GM19193 (cell line): ENCODE results near the gene CDC42BPG.

Experiments used
- POLR2A ChIP-seq: IDR thresholded peaks from 4 replicates; pipeline ENCODE4 v1.6.1; 2011; ENCODE audit not compliant: insufficient read depth, insufficient read length; ENCODE audit errors: extremely low read depth

Gene CDC42BPG

GRCh38 chr11:64800303-64801157 lies 43.9 kb downstream of the CDC42BPG start:
- TF ChIP-seq POLR2A: no peak

- TF ChIP-seq POLR2A: no peak
Observed at GRCh38 chr11:64799623-64800302, 44.7 kb downstream of the CDC42BPG start.

GRCh38 chr11:64799256-64799622 lies 45.2 kb downstream of the CDC42BPG start:
- TF ChIP-seq POLR2A: no peak

GRCh38 chr11:64796757-64797541 lies 47.5 kb downstream of the CDC42BPG start:
- no peak for TF ChIP-seq POLR2A

GRCh38 chr11:64796047-64796756 lies 48.3 kb downstream of the CDC42BPG start:
- TF ChIP-seq POLR2A: no peak

- no peak for TF ChIP-seq POLR2A
Observed at GRCh38 chr11:64794526-64794925, 49.9 kb downstream of the CDC42BPG start.

- no peak for TF ChIP-seq POLR2A
Observed at GRCh38 chr11:64793271-64794160, 50.9 kb downstream of the CDC42BPG start.

GRCh38 chr11:64792482-64792881 lies 52.0 kb downstream of the CDC42BPG start:
- TF ChIP-seq POLR2A: no peak

- no peak for TF ChIP-seq POLR2A
Observed at GRCh38 chr11:64791781-64792291, 52.6 kb downstream of the CDC42BPG start.

GRCh38 chr11:64790205-64791095 lies 54.0 kb downstream of the CDC42BPG start:
- no peak for TF ChIP-seq POLR2A

- TF ChIP-seq POLR2A: no peak
Observed at GRCh38 chr11:64789331-64790204, 54.9 kb downstream of the CDC42BPG start.

- TF ChIP-seq POLR2A: no peak
Observed at GRCh38 chr11:64788321-64789215, 55.9 kb downstream of the CDC42BPG start.
